HepG2 (cell line): ENCODE data around the gene OR51G2. TPM values are rescaled to one million over a fixed set of nuclear protein-coding genes. Genes with fewer than 3 reads are reported as not detected.

Experiments used
- ATAC-seq: fragments of 200-7000 bp; cut with Tn5 transposase; 3 replicates; pipeline ENCODE4 v1.9.1; 2020; ENCODE audit warnings: mild to moderate bottlenecking, moderate library complexity
- BruUV-seq: library from RNA; stranded (reverse); fragments of 400-500 nt; replicated peaks from 2 replicates; lab custom pipeline; 2021; lab: Mats Ljungman, UMichigan
- CTCF ChIA-PET: fragments of 300-600 bp; formaldehyde crosslinking; extraction: SDS; loops from one replicate; lab custom pipeline; 2021; ENCODE audit warnings: low total read pairs, inconsistent platforms, low intra/inter-chr PET ratio; lab: Yijun Ruan, JAX
- POLR2A ChIA-PET: fragments of 350-600 bp; sonication (Branson Sonifier 250); formaldehyde crosslinking; loops from one replicate; lab custom pipeline; 2020; ENCODE audit warnings: antibody characterized with exemption, inconsistent platforms; lab: Yijun Ruan, JAX
- DNase-seq: peaks from one replicate; pipeline ENCODE4 v3.0.0-alpha.2; 2015; ENCODE audit warnings: low spot score
- FAIRE-seq: peaks from 3 replicates; lab custom pipeline; 2011; peaks lifted over from hg19 to GRCh38; lab: Jason Lieb, UNC
- H2AFZ ChIP-seq: one replicate; pipeline ENCODE4 v1.6.1; 2011; ENCODE audit warnings: low read length, inconsistent platforms
- H3K27ac ChIP-seq: fragments of 300-600 bp; 3 replicates; pipeline ENCODE4 v1.8.0; 2011; ENCODE audit warnings: mixed run types, mild to moderate bottlenecking, mixed read lengths, low read length, inconsistent platforms; ENCODE audit not compliant: insufficient read depth; ENCODE audit errors: extremely low read length
- H3K27me3 ChIP-seq, 2 experiments: fragments of 200-600 bp in 1 of 2; 2 replicates in 1 of 2; 3 replicates in 1 of 2; pipeline versions ENCODE4 v1.6.0 to v1.8.0; 2011; ENCODE audit warnings: low read length in 2 of 2, mild to moderate bottlenecking in 2 of 2, moderate library complexity in 2 of 2, inconsistent platforms in 1 of 2; ENCODE audit not compliant: insufficient read depth in 2 of 2, control insufficient read depth in 1 of 2
- H3K36me3 ChIP-seq, 2 experiments: fragments of 200-600 bp in 1 of 2; replicated peaks in 1 of 2; 2 replicates in 1 of 2; 3 replicates in 1 of 2; pipeline versions ENCODE4 v1.5.1 to v1.8.0; 2011; ENCODE audit warnings: low read length in 2 of 2, inconsistent platforms in 1 of 2; ENCODE audit not compliant: insufficient read depth in 2 of 2, control insufficient read depth in 1 of 2
- H3K4me1 ChIP-seq: 2 replicates; pipeline ENCODE4 v1.5.1; 2012; ENCODE audit warnings: low read length, inconsistent platforms; ENCODE audit not compliant: insufficient read depth
- H3K4me2 ChIP-seq: 2 replicates; pipeline ENCODE4 v1.6.0; 2011; ENCODE audit warnings: low read depth, low read length, inconsistent platforms
- H3K4me3 ChIP-seq, 3 experiments: fragments of 200-600 bp in 1 of 3; sonication (generic), shearing (Covaris generic) in 1 of 3; replicated peaks in 1 of 3; 2 replicates each; pipeline ENCODE4 v1.5.1; 2011 to 2016; ENCODE audit warnings: low read length in 3 of 3, inconsistent platforms in 2 of 3, low read depth in 2 of 3, mild to moderate bottlenecking in 2 of 3, control low read depth in 1 of 3, mixed read lengths in 1 of 3; ENCODE audit not compliant: insufficient read depth in 1 of 3
- H3K79me2 ChIP-seq: one replicate; pipeline ENCODE4 v1.6.1; 2011; ENCODE audit warnings: low read length, inconsistent platforms; ENCODE audit not compliant: insufficient read depth
- H3K9ac ChIP-seq: 2 replicates; pipeline ENCODE4 v1.6.0; 2011; ENCODE audit warnings: mild to moderate bottlenecking, low read depth, low read length, inconsistent platforms; ENCODE audit not compliant: insufficient read depth
- H3K9me3 ChIP-seq: 2 replicates; pipeline ENCODE4 v1.5.1; 2012; ENCODE audit warnings: mild to moderate bottlenecking, low read length
- H4K20me1 ChIP-seq: 2 replicates; pipeline ENCODE4 v1.6.0; 2011; ENCODE audit warnings: inconsistent platforms, mild to moderate bottlenecking, low read length, moderate library complexity; ENCODE audit not compliant: insufficient read depth
- CREB1 ChIP-seq, 2 experiments: fragments of 450-650 bp in 1 of 2; IDR thresholded peaks; 2 replicates each; pipeline ENCODE4 v1.6.1; 2016 to 2017; ENCODE audit warnings: control low read depth in 1 of 2, mild to moderate bottlenecking in 1 of 2, missing compliant biosample characterization in 1 of 2, missing genetic modification characterization in 1 of 2
- E2F1 ChIP-seq: sonication (generic); formaldehyde crosslinking; IDR thresholded peaks from 2 replicates; pipeline ENCODE4 v1.5.0; 2020; ENCODE audit warnings: missing genetic modification reagents
- GTF2F1 ChIP-seq: fragments of 150-350 bp; IDR thresholded peaks from 2 replicates; pipeline ENCODE4 v1.6.1; 2014; ENCODE audit warnings: low read length
- KDM3A ChIP-seq: IDR thresholded peaks from 2 replicates; pipeline ENCODE4 v1.6.1; 2018; ENCODE audit warnings: low read depth, missing compliant biosample characterization
- MEF2D ChIP-seq: sonication (generic); formaldehyde crosslinking; IDR thresholded peaks from 2 replicates; pipeline ENCODE4 v1.5.1; 2020; ENCODE audit warnings: mild to moderate bottlenecking, missing genetic modification reagents
- MEIS1 ChIP-seq: sonication (generic); formaldehyde crosslinking; IDR thresholded peaks from 2 replicates; pipeline ENCODE4 v1.9.0; 2021; ENCODE audit warnings: mild to moderate bottlenecking, missing genetic modification reagents, moderate library complexity, borderline replicate concordance
- MYPOP ChIP-seq: sonication (generic); formaldehyde crosslinking; IDR thresholded peaks from 2 replicates; pipeline ENCODE4 v1.8.1; 2023; ENCODE audit warnings: mild to moderate bottlenecking, moderate library complexity, missing genetic modification reagents
- REL ChIP-seq: sonication (generic); formaldehyde crosslinking; conservative IDR thresholded peaks from 2 replicates; pipeline ENCODE4 v1.8.0; 2022; ENCODE audit warnings: mild to moderate bottlenecking, missing genetic modification reagents, moderate library complexity
- SIN3A ChIP-seq: IDR thresholded peaks from 2 replicates; pipeline ENCODE4 v1.6.1; 2011; ENCODE audit warnings: low read depth, mild to moderate bottlenecking, control low read depth, low read length, borderline replicate concordance
- ZNF326 ChIP-seq: sonication (generic); formaldehyde crosslinking; IDR thresholded peaks from 2 replicates; pipeline ENCODE4 v1.4.0; 2020; ENCODE audit warnings: missing genetic modification reagents, borderline replicate concordance
- ZNF503 ChIP-seq: sonication (generic); formaldehyde crosslinking; IDR thresholded peaks from 2 replicates; pipeline ENCODE4 v1.4.0; 2020; ENCODE audit warnings: missing genetic modification reagents
- ZNF7 ChIP-seq: IDR thresholded peaks from 2 replicates; pipeline ENCODE4 v1.6.1; 2016; ENCODE audit warnings: missing biosample characterization, missing genetic modification reagents
- WGBS: methylation state at CpG from one replicate; pipeline ENCODE4 v1.1.6; 2017; ENCODE audit warnings: low lambda C conversion rate; 5-methylcytosine and 5-hydroxymethylcytosine counted together
- in situ Hi-C: cut with HindIII; loops from 2 replicates; pipeline ENCODE4 v1.10.0; 2017; ENCODE audit warnings: low pct_unique_long_range_greater_than_20kb; ENCODE audit not compliant: extremely low pct_ligation_motif_present
- intact Hi-C: fragments of 100-400 bp; cut with micrococcal nuclease; formaldehyde crosslinking; loops from one replicate; pipeline ENCODE4 v1.10.0; 2022; ENCODE audit not compliant: unreplicated experiment
- polyA plus RNA-seq, 8 experiments: library from polyadenylated mRNA; depleted of rRNA in 3 of 8; stranded (reverse) in 7 of 8; unstranded in 1 of 8; fragments of >200 nt; fragmentation: Illumina TruSeq in 4 of 8; extraction: Trizol in 4 of 8; gene quantifications; 2 replicates each; pipeline versions ENCODE4 v1.2.1 to v1.2.3, GENCODE V29; 2011 to 2016; ENCODE audit warnings: low read depth in 4 of 8, missing spikeins in 1 of 8, mixed read lengths in 1 of 8; ENCODE audit not compliant: insufficient read depth in 1 of 8
- total RNA-seq, 5 experiments: library from RNA; depleted of rRNA; stranded (reverse); fragments of >200 nt; fragmentation: Illumina TruSeq; extraction: Trizol; gene quantifications; 2 replicates each; pipeline ENCODE4 v1.2.3, GENCODE V29; 2016; ENCODE audit warnings: low read depth in 1 of 5
- TF ChIP-seq, protein P1 (sequence below): sonication (generic); formaldehyde crosslinking; IDR thresholded peaks from 2 replicates; pipeline ENCODE4 v1.4.0; 2020; ENCODE audit warnings: missing genetic modification reagents
- TF ChIP-seq, protein P2 (sequence below): sonication (generic); IDR thresholded peaks from 2 replicates; pipeline ENCODE4 v1.6.1; 2016; ENCODE audit warnings: low read depth, borderline replicate concordance
- TF ChIP-seq, protein P3 (sequence below): sonication (generic); formaldehyde crosslinking; IDR thresholded peaks from 2 replicates; pipeline ENCODE4 v1.8.0; 2022; ENCODE audit warnings: mild to moderate bottlenecking, missing genetic modification reagents; ENCODE audit not compliant: insufficient replicate concordance

OR51G2 gene
- total and polyA plus RNA-seq, 2 of the 13 experiments (the other 11 are each of a cell fraction or from before 2014, with no cell fraction given) = not detected

- TF ChIP-seq, protein P1, sequence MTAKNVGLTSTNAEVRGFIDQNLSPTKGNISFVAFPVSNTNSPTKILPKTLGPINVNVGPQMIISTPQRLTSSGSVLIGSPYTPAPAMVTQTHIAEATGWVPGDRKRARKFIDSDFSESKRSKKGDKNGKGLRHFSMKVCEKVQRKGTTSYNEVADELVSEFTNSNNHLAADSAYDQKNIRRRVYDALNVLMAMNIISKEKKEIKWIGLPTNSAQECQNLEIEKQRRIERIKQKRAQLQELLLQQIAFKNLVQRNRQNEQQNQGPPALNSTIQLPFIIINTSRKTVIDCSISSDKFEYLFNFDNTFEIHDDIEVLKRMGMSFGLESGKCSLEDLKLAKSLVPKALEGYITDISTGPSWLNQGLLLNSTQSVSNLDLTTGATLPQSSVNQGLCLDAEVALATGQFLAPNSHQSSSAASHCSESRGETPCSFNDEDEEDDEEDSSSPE (CRISPR knock-in tag) = no peak
- TF ChIP-seq MYPOP (CRISPR knock-in tag) (no peak), ZNF326 (CRISPR knock-in tag) (no peak)
Measured at GRCh38 chr11:4886186-4886585, 33.0 kb downstream of the OR51G2 start (continued).

GRCh38 chr11:4884361-4884760, 34.8 kb downstream of the OR51G2 start:
- in situ Hi-C loops (no loop called here), intact Hi-C loops (no loop called here)
- no peaks in the 10 kb centered on the region for H3K36me3 ChIP-seq
- H3K9me3 ChIP-seq = no peaks in the 10 kb centered on the region
- H3K4me1 ChIP-seq = no peaks in the 10 kb centered on the region
- ChIA-PET POLR2A (no interaction called here), CTCF (no interaction called here)
- H3K79me2 ChIP-seq = no peaks in the 10 kb centered on the region
- H3K4me2 ChIP-seq = no peak overlapping the region
- no peak for DNase-seq
- WGBS = 1% methylated on average over 3 of the region's 3 CpGs
- no peak overlapping the region for H3K27ac ChIP-seq
- H3K27me3 ChIP-seq = 0 out of 5 replicates have a peak, but pooled peaks cover 0 to 3% of the 10 kb centered on the region in 2 experiments
- H3K9ac ChIP-seq = no peak overlapping the region
- H4K20me1 ChIP-seq = no peaks in the 10 kb centered on the region
- no peak overlapping the region for H3K4me3 ChIP-seq
- no peak for ATAC-seq
- no TSS peak for BruUV-seq
- H2AFZ ChIP-seq = no peak overlapping the region
- no peak for FAIRE-seq
- no peak for TF ChIP-seq KDM3A (CRISPR knock-in tag)
- no peak for TF ChIP-seq REL (CRISPR knock-in tag)
- no peak for TF ChIP-seq GTF2F1
- no peak for TF ChIP-seq CREB1 (IDR thresholded peaks at IDR 0.05)
- TF ChIP-seq CREB1 (CRISPR knock-in tag; IDR thresholded peaks at IDR 0.05) = no peak
- TF ChIP-seq, protein P2, sequence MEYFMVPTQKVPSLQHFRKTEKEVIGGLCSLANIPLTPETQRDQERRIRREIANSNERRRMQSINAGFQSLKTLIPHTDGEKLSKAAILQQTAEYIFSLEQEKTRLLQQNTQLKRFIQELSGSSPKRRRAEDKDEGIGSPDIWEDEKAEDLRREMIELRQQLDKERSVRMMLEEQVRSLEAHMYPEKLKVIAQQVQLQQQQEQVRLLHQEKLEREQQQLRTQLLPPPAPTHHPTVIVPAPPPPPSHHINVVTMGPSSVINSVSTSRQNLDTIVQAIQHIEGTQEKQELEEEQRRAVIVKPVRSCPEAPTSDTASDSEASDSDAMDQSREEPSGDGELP = no peak
- TF ChIP-seq ZNF7 = no peak
- no peak for TF ChIP-seq ZNF503 (CRISPR knock-in tag)
- TF ChIP-seq MEIS1 (CRISPR knock-in tag) = no peak
- TF ChIP-seq MEF2D = no peak
- TF ChIP-seq SIN3A = no peak
- TF ChIP-seq, protein P3, sequence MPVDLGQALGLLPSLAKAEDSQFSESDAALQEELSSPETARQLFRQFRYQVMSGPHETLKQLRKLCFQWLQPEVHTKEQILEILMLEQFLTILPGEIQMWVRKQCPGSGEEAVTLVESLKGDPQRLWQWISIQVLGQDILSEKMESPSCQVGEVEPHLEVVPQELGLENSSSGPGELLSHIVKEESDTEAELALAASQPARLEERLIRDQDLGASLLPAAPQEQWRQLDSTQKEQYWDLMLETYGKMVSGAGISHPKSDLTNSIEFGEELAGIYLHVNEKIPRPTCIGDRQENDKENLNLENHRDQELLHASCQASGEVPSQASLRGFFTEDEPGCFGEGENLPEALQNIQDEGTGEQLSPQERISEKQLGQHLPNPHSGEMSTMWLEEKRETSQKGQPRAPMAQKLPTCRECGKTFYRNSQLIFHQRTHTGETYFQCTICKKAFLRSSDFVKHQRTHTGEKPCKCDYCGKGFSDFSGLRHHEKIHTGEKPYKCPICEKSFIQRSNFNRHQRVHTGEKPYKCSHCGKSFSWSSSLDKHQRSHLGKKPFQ = no peak
- TF ChIP-seq E2F1 (CRISPR knock-in tag) = no peak
